Transverse colon (tissue), 4 donors: Measurements from ENCODE around the gene SLC13A3.

Experiments
- CTCF ChIP-seq, 5 experiments: fragments of 200-600 bp in 3 of 5; fragments of 450-650 bp in 2 of 5; sonication (generic) in 3 of 5; IDR thresholded peaks; 1 replicate in 2 of 5; 2 replicates in 3 of 5; pipeline ENCODE4 v1.5.1; 2016 to 2017; ENCODE audit warnings: antibody characterized with exemption in 5 of 5, inconsistent platforms in 3 of 5, mild to moderate bottlenecking in 2 of 5, moderate library complexity in 1 of 5
- POLR2A ChIP-seq: fragments of 450-650 bp; IDR thresholded peaks from one replicate; pipeline ENCODE4 v1.6.1; 2016; ENCODE audit warnings: antibody characterized with exemption, mild to moderate bottlenecking, moderate library complexity
- POLR2AphosphoS5 ChIP-seq, 3 donors: sonication (generic); formaldehyde crosslinking; IDR thresholded peaks; one replicate each; pipeline ENCODE4 v1.6.1; 2016; ENCODE audit warnings: antibody characterized with exemption in 3 of 3

GRCh38 chr20:46637427-46638133 is 13.7 kb downstream of the SLC13A3 start:
- no peak for TF ChIP-seq CTCF (IDR thresholded peaks at IDR 0.05)
- no peak for TF ChIP-seq POLR2A
- TF ChIP-seq POLR2AphosphoS5 (IDR thresholded peaks at IDR 0.05) = no peak
